Omental fat pad (tissue), 4 donors: Measurements from ENCODE around the gene ATP1A2. TPM values are rescaled to one million over a fixed set of nuclear protein-coding genes. Genes with fewer than 3 reads are reported as not detected.
"Not testable (repeated sequence)": the region's sequence is repeated elsewhere in the genome, so short reads cannot be mapped to it uniquely, and the experiment has no call there.

Experiments used
- ATAC-seq: fragments of 150-250 bp; one replicate; pipeline ENCODE4 v1.9.1; 2016; ENCODE audit warnings: mild to moderate bottlenecking, moderate library complexity; ENCODE audit not compliant: low FRiP score
- DNase-seq: peaks from one replicate; pipeline ENCODE4 v3.0.0-alpha.2; 2019; ENCODE audit warnings: low spot score
- total RNA-seq, 4 donors: library from RNA; depleted of rRNA; stranded (reverse); fragments of >200 nt; gene quantifications; one replicate each; pipeline ENCODE4 v1.1.0, GENCODE V29; 2016
- TF ChIP-seq, protein P1 (sequence below), 3 donors: fragments of 450-650 bp; IDR thresholded peaks; one replicate each; pipeline ENCODE4 v1.5.1; 2016 to 2017; ENCODE audit warnings: antibody characterized with exemption in 3 of 3, mild to moderate bottlenecking in 3 of 3, moderate library complexity in 2 of 3

The ATP1A2 gene
- total RNA-seq, 4 donors from 2014 or later = 45.5 to 91.1 (median 76.3) TPM

DNA sequence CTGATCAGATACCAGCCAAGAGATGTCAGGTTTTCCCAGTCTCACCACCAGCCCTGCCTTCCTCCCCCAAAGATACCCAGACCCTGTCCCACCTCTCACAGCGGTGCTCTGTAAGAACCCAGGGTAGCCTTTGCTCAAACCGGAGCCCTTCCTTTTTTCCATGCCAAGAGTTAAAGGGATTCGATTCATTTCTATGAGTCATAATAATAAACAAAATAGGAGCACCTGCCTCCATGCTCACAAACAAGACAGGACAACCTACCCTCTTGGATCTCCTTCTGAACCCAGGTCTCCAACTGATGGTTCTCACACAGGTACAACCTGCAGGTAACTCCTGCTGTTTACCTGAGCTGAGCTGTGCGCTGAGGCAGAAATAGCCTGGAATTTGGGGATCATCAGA lies 5.9 kb upstream of the ATP1A2 start:
- DNase-seq (no peak), ATAC-seq (no peak)
- TF ChIP-seq, protein P1, sequence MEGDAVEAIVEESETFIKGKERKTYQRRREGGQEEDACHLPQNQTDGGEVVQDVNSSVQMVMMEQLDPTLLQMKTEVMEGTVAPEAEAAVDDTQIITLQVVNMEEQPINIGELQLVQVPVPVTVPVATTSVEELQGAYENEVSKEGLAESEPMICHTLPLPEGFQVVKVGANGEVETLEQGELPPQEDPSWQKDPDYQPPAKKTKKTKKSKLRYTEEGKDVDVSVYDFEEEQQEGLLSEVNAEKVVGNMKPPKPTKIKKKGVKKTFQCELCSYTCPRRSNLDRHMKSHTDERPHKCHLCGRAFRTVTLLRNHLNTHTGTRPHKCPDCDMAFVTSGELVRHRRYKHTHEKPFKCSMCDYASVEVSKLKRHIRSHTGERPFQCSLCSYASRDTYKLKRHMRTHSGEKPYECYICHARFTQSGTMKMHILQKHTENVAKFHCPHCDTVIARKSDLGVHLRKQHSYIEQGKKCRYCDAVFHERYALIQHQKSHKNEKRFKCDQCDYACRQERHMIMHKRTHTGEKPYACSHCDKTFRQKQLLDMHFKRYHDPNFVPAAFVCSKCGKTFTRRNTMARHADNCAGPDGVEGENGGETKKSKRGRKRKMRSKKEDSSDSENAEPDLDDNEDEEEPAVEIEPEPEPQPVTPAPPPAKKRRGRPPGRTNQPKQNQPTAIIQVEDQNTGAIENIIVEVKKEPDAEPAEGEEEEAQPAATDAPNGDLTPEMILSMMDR (IDR thresholded peaks at IDR 0.05) = no peak

DNA sequence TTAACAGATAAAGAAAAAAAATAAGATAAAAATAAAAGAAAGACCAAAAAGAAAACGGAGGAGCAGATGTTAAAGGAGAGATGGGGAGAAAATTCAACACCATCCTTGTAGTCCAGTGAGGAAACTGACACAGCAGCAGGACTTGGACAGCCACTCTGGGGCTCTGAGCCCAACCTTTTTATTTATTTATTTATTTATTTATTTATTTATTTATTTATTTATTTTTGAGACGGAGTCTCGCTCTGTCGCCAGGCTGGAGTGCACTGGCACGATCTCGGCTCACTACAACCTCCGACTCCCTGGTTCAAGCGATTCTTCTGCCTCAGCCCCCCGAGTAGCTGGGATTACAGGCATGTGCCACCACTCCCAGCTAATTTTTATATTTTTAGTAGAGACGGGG lies 4.1 kb upstream of the ATP1A2 start:
- not testable (repeated sequence) for DNase-seq, ATAC-seq

DNA sequence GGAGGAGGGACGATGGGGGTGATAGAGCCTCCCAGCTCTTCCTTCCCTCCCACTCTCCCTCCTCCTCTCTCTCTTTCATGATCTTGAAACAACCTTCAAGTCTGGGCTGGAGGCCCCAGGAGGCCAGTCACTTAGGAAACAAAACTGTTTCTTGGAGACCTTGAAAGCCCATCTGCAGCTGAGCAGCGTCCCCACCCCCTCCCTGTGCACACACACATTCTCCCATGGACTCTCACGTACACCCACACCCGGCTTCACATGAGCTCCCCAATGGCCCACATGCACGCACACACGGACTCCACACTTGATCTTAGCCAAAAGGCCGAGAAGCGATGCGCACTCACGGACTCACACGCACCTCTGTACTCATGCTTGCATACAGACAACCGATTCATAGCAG lies 3.2 kb upstream of the ATP1A2 start:
- DNase-seq (no peak), ATAC-seq (no peak)
- TF ChIP-seq, protein P1 (IDR thresholded peaks at IDR 0.05) = no peak

DNA sequence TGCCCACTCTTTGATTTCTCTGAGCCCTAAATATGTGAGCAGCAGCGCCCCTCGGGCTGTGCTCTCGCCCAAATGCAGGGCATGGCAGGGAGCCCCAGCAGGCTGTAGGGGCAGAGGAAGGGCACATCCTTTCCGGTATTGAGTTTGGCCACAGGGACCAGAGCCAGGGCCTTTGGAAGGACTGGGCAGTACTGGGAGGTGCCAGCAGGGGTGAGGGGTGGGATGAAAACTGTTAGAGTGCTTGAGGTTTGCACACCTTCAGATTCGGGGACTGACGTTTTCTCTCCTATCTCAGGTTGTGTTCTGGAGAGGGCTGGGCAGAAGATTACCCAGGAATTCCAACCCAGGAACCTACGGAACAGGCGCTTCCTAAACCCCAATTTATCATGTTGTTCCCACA lies 2.2 kb upstream of the ATP1A2 start:
- ATAC-seq = no peak
- TF ChIP-seq, protein P1 (IDR thresholded peaks at IDR 0.05) = no peak
- no peak for DNase-seq

DNA sequence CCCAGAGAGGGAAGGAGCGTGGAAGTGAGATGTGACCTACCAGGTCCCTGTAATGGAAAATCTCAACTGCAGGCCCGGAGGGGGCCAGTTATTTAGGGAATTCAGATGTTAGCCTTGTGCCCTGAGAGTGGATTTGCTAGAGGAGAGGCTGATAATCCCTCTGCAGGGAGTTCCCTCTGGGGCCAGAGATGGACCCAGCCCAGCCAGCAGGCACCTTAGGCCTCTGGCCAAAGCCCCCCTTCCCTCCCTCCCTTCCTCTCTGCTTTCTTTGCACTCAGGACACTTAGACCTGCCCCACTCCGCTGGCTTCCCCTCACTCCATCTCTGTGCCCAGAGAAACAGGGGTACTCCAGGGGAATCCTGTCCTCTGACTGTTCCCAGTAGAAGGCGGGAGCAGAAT lies 1.5 kb upstream of the ATP1A2 start:
- ATAC-seq (no peak), DNase-seq (no peak)
- TF ChIP-seq, protein P1 (IDR thresholded peaks at IDR 0.05) = no peak

DNA sequence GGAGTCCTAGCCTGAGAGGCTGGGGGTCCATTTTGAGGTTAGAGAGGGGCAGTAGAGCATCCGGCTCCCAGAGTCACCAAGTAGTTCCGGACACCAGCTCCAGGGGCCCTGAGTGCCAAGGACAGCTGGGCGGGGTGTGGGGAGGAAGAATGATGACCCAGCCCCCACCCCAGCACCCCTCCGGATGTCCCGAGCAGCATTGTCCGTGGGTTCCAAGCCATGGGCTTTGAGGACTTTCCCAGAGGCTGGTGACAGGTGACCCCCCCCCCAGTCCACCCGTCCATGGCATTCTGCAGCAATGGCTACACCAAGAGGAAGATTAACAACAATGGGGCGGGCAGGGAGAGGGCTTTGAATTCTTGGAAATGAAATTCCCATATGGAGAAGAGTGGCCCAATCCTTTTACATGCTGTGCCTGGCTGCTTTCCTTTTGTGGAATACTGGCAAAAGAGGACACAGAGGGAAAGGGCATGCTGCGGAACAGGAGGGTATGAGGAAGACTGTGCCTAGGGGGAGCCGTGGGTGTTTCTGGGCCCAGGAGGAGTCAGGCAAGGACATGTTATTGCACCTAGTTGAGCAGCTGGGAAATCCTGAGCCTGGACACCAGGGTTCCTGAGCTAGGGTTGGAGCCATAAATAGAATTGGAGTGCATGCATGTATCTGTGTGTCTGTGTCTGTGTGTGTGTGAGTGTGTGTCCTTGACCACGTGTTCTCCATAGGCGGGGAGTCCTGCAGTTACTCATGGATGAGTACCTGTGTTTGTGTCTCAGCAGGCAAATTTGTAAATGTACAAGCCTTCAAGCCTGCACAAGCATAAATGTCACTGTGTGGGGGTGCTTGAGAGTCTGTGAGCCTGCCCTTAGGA lies 956 bp downstream of the ATP1A2 start:
- TF ChIP-seq, protein P1 (IDR thresholded peaks at IDR 0.05) = no peak
- DNase-seq = no peak
- no peak for ATAC-seq

DNA sequence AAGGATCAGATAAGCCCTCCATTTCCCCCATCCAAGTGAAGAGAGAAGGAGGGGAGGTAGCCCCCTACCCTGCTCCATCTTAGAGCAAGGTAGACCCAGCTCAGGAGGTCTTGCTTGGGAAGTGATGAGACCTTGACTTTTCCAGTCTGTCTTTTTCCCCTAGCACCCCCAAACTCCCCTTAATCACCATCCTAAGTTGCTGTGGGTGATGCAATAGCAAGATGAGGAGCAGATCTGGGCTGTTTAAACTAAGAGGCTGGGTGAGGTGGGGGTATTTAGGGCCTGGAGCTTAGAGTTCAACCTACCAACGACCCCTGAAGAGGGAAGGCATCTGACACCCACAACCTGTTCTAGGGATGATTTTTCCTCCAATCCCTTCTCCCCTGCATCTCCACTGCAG lies 1.7 kb downstream of the ATP1A2 start:
- TF ChIP-seq, protein P1 (IDR thresholded peaks at IDR 0.05) = no peak
- ATAC-seq (no peak), DNase-seq (no peak)
